ENCODE data around the gene PEX7. TPM values are rescaled to one million over a fixed set of nuclear protein-coding genes. Genes with fewer than 3 reads are reported as not detected.
"Not testable (repeated sequence)": the region's sequence is repeated elsewhere in the genome, so short reads cannot be mapped to it uniquely, and the experiment has no call there.

Gene PEX7
- total and polyA plus RNA-seq, 2 of the 8 experiments (the other 6 are each of a cell fraction or from before 2014, with no cell fraction given) = 6.4 to 11.0 TPM

DNA sequence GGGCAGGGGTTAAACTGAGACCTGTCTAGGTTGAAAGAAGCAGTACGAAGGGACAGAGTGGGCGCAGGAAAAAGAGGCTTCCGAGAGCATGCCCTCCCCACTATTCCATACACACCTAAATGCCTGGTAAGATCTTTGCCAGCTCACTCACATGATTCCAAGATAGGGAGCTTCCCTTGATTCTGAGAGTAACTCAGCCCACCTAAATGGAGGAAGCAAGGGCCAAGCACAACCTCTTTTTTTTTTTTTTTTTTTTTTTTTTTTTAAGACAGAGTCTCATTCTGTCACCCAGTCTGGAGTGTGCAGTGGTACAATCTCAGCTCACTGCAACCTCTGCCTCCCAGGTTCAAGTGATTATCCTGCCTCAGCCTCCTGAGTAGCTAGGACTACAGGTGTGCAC lies 33.0 kb upstream of the PEX7 start:
- H2BK15ac ChIP-seq (ENCODE audit: low read length); H3K18ac ChIP-seq (ENCODE audit: extremely low read depth, low read length); H3K79me2 ChIP-seq (ENCODE audit: control insufficient read depth in 1 of 2, insufficient read depth in 2 of 2, low read length in 2 of 2); H4K5ac ChIP-seq (ENCODE audit: insufficient read length, low read depth, low read length); H2AK5ac ChIP-seq (ENCODE audit: low read depth, low read length); DNase-seq (ENCODE audit: low read depth in 1 of 2, low spot score in 2 of 2); H3K9ac ChIP-seq (replicated peaks in 1 of 4; ENCODE audit: extremely low read depth in 1 of 4, low read depth in 3 of 4, low read length in 3 of 4); H3K36me3 ChIP-seq (ENCODE audit: control insufficient read depth in 2 of 4, insufficient read depth in 4 of 4, low read length in 3 of 4); FAIRE-seq; POLR2A ChIA-PET (ENCODE audit: partially characterized antibody); H3K23ac ChIP-seq (ENCODE audit: insufficient read length); H4K91ac ChIP-seq (replicated peaks; ENCODE audit: insufficient read length, low read length); H3K56ac ChIP-seq (replicated peaks; ENCODE audit: insufficient read length, low read depth, low read length); H2BK20ac ChIP-seq (ENCODE audit: low read length); H3K4me3 ChIP-seq (ENCODE audit: extremely low read depth in 1 of 4, insufficient read depth in 2 of 4, low read depth in 3 of 4, low read length in 4 of 4); H3K14ac ChIP-seq (ENCODE audit: insufficient read length); H2BK120ac ChIP-seq (replicated peaks; ENCODE audit: low read depth, low read length); H3K79me1 ChIP-seq (ENCODE audit: low read depth, low read length); H2AFZ ChIP-seq (ENCODE audit: low read length); H2BK12ac ChIP-seq (ENCODE audit: low read depth, low read length); H3K4me2 ChIP-seq (ENCODE audit: insufficient read depth in 1 of 2, low read depth in 2 of 2, low read length in 2 of 2); H4K8ac ChIP-seq (ENCODE audit: extremely low read depth, insufficient read depth, low read length); H3K4ac ChIP-seq (replicated peaks; ENCODE audit: insufficient read length, low read depth, low read length); H3K4me1 ChIP-seq (replicated peaks in 1 of 4; ENCODE audit: control insufficient read depth in 3 of 4, insufficient read depth in 4 of 4, low read length in 3 of 4); H3K27ac ChIP-seq (ENCODE audit: low read depth, low read length); H3K9me3 ChIP-seq (ENCODE audit: insufficient read depth in 2 of 2, low read depth in 1 of 2, low read length in 1 of 2); H2BK5ac ChIP-seq (ENCODE audit: low read depth, low read length); H4K20me1 ChIP-seq (replicated peaks in 1 of 2; ENCODE audit: control insufficient read depth in 1 of 2, insufficient read depth in 2 of 2, low read length in 2 of 2): not testable (repeated sequence)
- CTCF ChIA-PET (ENCODE audit: partially characterized antibody) = interaction anchor here (0.6 to 4.7 kb wide), 4 partner anchors 52 to 796 kb away, joined by 3 to 99 read pairs (median 4); no protein-coding TSS in a partner anchor
- WGBS, 2 experiments (ENCODE audit: extremely low coverage in 1 of 2, insufficient coverage in 1 of 2, insufficient read length in 1 of 2, insufficient replicate concordance in 2 of 2, low coverage in 1 of 2, low lambda C conversion rate in 2 of 2, missing lambda C conversion rate in 1 of 2) = 92% methylated on average over 3 of the region's 3 CpGs; no CpG with 5 or more reads in 1 of the 2 experiments
- Histone ChIP-seq H3K23me2 (ENCODE audit: low read depth, low read length) (peaks cover 12% of the 10 kb centered on the region; the same call in 1 of the 2 replicates), H3K27me3 (replicated peaks in 1 of 4; ENCODE audit: control insufficient read depth in 3 of 4, extremely low read depth in 1 of 4, insufficient read depth in 3 of 4, low read length in 3 of 4) (peaks cover 8 to 31% (median 19%) of the 10 kb centered on the region in 4 experiments; a peak in 6 of 7 replicates)

All from H1 (cell line).